K562 (cell line): ENCODE results near the gene FBXW2. TPM values are rescaled to one million over a fixed set of nuclear protein-coding genes. Genes with fewer than 3 reads are reported as not detected.

ENCODE experiments used
- HLTF ChIP-seq: fragments of 450-650 bp; IDR thresholded peaks from 2 replicates; pipeline ENCODE4 v1.6.1; 2016
- KAT2B ChIP-seq: IDR thresholded peaks from one replicate; pipeline ENCODE4 v1.6.1; 2012; ENCODE audit warnings: low read depth, mild to moderate bottlenecking, control low read depth, inconsistent platforms, low read length, moderate library complexity
- KHSRP ChIP-seq: fragments of 450-650 bp; IDR thresholded peaks from 2 replicates; pipeline ENCODE4 v1.6.1; 2017
- MYNN ChIP-seq, 2 experiments: sonication (generic); formaldehyde crosslinking in 1 of 2; IDR thresholded peaks; 2 replicates each; pipeline versions ENCODE4 v1.5.0 to v1.6.1; 2016 to 2020; ENCODE audit warnings: antibody characterized with exemption in 1 of 2, missing genetic modification reagents in 1 of 2
- NCOA6 ChIP-seq: fragments of 450-650 bp; IDR thresholded peaks from 2 replicates; pipeline ENCODE4 v1.6.1; 2017; ENCODE audit warnings: mild to moderate bottlenecking
- NR2C1 ChIP-seq, 2 experiments: fragments of 450-650 bp; IDR thresholded peaks; 2 replicates each; pipeline ENCODE4 v1.6.1; 2017; ENCODE audit warnings: mild to moderate bottlenecking in 2 of 2, antibody characterized with exemption in 1 of 2, inconsistent platforms in 1 of 2, missing compliant biosample characterization in 1 of 2, missing genetic modification characterization in 1 of 2
- SAFB2 ChIP-seq: fragments of 200-400 bp; formaldehyde crosslinking; IDR thresholded peaks from 2 replicates; pipeline ENCODE4 v1.6.1; 2018; ENCODE audit warnings: borderline replicate concordance, low read length, low read depth, moderate library complexity; ENCODE audit not compliant: severe bottlenecking
- SMAD4 ChIP-seq: fragments of 250-450 bp; sonication (Bioruptor Pico); conservative IDR thresholded peaks from 2 replicates; pipeline ENCODE4 v1.8.0; 2021; ENCODE audit warnings: inconsistent platforms, mild to moderate bottlenecking, moderate library complexity
- SNRNP70 ChIP-seq: fragments of 200-400 bp; formaldehyde crosslinking; optimal IDR thresholded peaks from 2 replicates; pipeline ENCODE3; 2017; ENCODE audit warnings: low read depth, low read length
- TBL1XR1 ChIP-seq, 2 experiments: IDR thresholded peaks; 2 replicates each; pipeline ENCODE4 v1.6.1; 2012; ENCODE audit warnings: improper control_type of control experiment in 2 of 2, low read length in 2 of 2, mild to moderate bottlenecking in 1 of 2
- U2AF1 ChIP-seq: fragments of 200-400 bp; formaldehyde crosslinking; optimal IDR thresholded peaks from 2 replicates; pipeline ENCODE3; 2017; ENCODE audit warnings: mild to moderate bottlenecking, low read depth, low read length, moderate library complexity
- ZBTB12 ChIP-seq: fragments of 250-450 bp; sonication (Bioruptor Pico); IDR thresholded peaks from 2 replicates; pipeline ENCODE4 v1.4.0; 2020
- ZBTB49 ChIP-seq: sonication (generic); formaldehyde crosslinking; IDR thresholded peaks from 2 replicates; pipeline ENCODE4 v1.8.0; 2022; ENCODE audit warnings: missing genetic modification reagents, mild to moderate bottlenecking, borderline replicate concordance
- ZC3H4 ChIP-seq: sonication (generic); formaldehyde crosslinking; IDR thresholded peaks from 2 replicates; pipeline ENCODE4 v1.9.0; 2021; ENCODE audit warnings: missing genetic modification reagents, borderline replicate concordance
- ZFP30 ChIP-seq: fragments of 250-450 bp; sonication (Bioruptor Pico); IDR thresholded peaks from 2 replicates; pipeline ENCODE4 v1.8.0; 2022; ENCODE audit warnings: moderate library complexity, mild to moderate bottlenecking, inconsistent platforms, borderline replicate concordance
- ZKSCAN1 ChIP-seq: fragments of 150-350 bp; IDR thresholded peaks from 2 replicates; pipeline ENCODE4 v1.6.1; 2016; ENCODE audit warnings: low read depth, low read length
- ZNF282 ChIP-seq: sonication (generic); formaldehyde crosslinking; IDR thresholded peaks from 2 replicates; pipeline ENCODE4 v1.8.1; 2023; ENCODE audit warnings: missing genetic modification reagents
- ZNF3 ChIP-seq: fragments of 250-450 bp; sonication (Bioruptor Pico); IDR thresholded peaks from 2 replicates; pipeline ENCODE4 v1.5.0; 2021; ENCODE audit warnings: mild to moderate bottlenecking, moderate library complexity
- ZNF311 ChIP-seq: fragments of 250-450 bp; sonication (Bioruptor Pico); IDR thresholded peaks from 2 replicates; pipeline ENCODE4 v1.4.0; 2020; ENCODE audit warnings: mild to moderate bottlenecking, moderate library complexity
- ZNF408 ChIP-seq: fragments of 250-450 bp; sonication (Bioruptor Pico); IDR thresholded peaks from 2 replicates; pipeline ENCODE4 v1.4.0; 2020; ENCODE audit warnings: low read depth, mild to moderate bottlenecking, moderate library complexity
- ZNF444 ChIP-seq: fragments of 250-450 bp; sonication (Bioruptor Pico); IDR thresholded peaks from 2 replicates; pipeline ENCODE4 v1.4.0; 2020; ENCODE audit warnings: mild to moderate bottlenecking, moderate library complexity
- ZNF668 ChIP-seq: fragments of 250-450 bp; sonication (Bioruptor Pico); IDR thresholded peaks from 2 replicates; pipeline ENCODE4 v1.8.0; 2022; ENCODE audit warnings: mild to moderate bottlenecking, inconsistent platforms
- ZZZ3 ChIP-seq: fragments of 450-650 bp; IDR thresholded peaks from 2 replicates; pipeline ENCODE4 v1.6.1; 2016; ENCODE audit warnings: antibody characterized with exemption, mild to moderate bottlenecking, moderate library complexity
- polyA plus RNA-seq, 8 experiments: library from polyadenylated mRNA; depleted of rRNA in 4 of 8; stranded (reverse) in 5 of 8; unstranded in 3 of 8; fragments of >200 nt; fragmentation: Nextera tagmentation in 2 of 8; fragmentation: Illumina TruSeq in 1 of 8; extraction: Ambion mirVana in 2 of 8; extraction: Trizol in 1 of 8; gene quantifications; 2 replicates each; pipeline versions ENCODE4 v1.2.1 to v1.2.3, GENCODE V29; 2011 to 2014; ENCODE audit warnings: inconsistent platforms in 1 of 8, missing spikeins in 1 of 8
- total RNA-seq, 7 experiments: library from RNA; depleted of rRNA in 6 of 7; stranded (reverse); fragments of >200 nt in 6 of 7; fragmentation: Illumina TruSeq in 2 of 7; extraction: Trizol in 2 of 7; gene quantifications; 2 replicates each; pipeline versions ENCODE4 v1.2.1 to v1.2.3, GENCODE V29; 2011 to 2021; ENCODE audit warnings: low replicate concordance in 1 of 7

The FBXW2 gene
- total and polyA plus RNA-seq, 9 of the 15 experiments (the other 6 are each of a cell fraction or from before 2014, with no cell fraction given): 2.5 to 57.8 (median 28.1) TPM

DNA sequence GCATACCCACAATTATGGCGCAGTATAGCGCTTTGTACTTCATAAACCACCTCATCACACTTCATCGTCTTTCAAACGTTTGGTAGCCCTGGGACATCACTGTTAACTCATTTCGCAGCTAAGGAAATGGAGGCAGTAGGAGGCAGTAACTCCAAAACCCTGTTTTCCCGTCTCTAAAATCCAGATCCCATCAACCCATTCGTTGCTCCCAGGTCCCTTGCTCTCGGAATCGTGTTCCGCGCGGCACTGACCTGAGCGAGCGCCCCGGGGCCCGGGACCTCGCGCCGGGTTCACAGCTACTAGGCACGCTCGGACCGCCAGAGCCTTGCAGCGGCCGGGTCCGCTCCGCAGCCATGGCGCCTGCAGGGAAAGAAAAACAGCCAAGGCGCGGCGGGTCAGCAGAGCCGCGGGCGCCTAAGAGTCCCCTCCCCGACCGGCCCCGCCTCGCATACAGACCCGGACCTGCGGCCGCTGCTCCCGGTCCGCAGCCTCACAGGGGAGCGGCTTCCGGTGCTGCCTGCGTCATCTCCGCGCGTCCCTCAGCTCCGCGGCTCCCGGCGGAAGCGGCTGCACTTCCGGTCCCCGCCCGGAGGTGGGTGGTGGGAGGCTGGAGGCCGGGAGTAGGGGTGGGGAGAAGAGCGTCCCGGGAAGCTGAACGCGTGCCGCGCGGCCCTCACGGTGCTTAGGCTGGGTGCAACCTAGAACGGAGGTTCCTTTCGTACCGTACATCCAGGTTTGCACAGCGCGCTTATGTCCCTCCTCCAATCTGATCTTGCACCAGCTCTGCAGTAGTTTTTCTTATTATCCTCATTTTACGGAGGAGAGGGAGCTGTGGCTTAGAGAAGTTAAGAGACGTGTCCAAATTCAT is at the start of gene FBXW2 (continued):
- TF ChIP-seq MYNN (IDR thresholded peaks at IDR 0.05): no peak
- no peak for TF ChIP-seq MYNN (CRISPR knock-in tag; IDR thresholded peaks at IDR 0.05)
- TF ChIP-seq ZBTB12: peak; percentile 97
- TF ChIP-seq ZZZ3: no peak; the same call in 1 of the 2 replicates
- peak; percentile 100 for TF ChIP-seq U2AF1
- TF ChIP-seq SAFB2: no peak
- TF ChIP-seq HLTF: peak; percentile 68; the same call in 1 of the 2 replicates
- TF ChIP-seq ZBTB49 (CRISPR knock-in tag): no peak
- no peak for TF ChIP-seq ZNF444 (CRISPR knock-in tag)
- TF ChIP-seq NCOA6: no peak
- 0 out of 2 replicates have a peak, but pooled peaks have one; percentile 46 for TF ChIP-seq NR2C1 (IDR thresholded peaks at IDR 0.05)
- TF ChIP-seq NR2C1 (tag; IDR thresholded peaks at IDR 0.05): peak; percentile 74
- no peak for TF ChIP-seq ZNF668
- TF ChIP-seq ZNF311: 0 out of 2 replicates have a peak, but pooled peaks have one; percentile 8
- TF ChIP-seq TBL1XR1 (IDR thresholded peaks at IDR 0.05; ENCODE audit: low read length in 2 of 2): peak; percentile 69 to 84; a peak in 3 of 4 replicates
- peak; percentile 79 for TF ChIP-seq SMAD4 (CRISPR knock-in tag)
- peak; percentile 71 for TF ChIP-seq KHSRP
- no peak for TF ChIP-seq ZFP30 (CRISPR knock-in tag)
- TF ChIP-seq ZNF282 (CRISPR knock-in tag): peak; percentile 75; the same call in 1 of the 2 replicates
- peak; percentile 62; the same call in 1 of the 2 replicates for TF ChIP-seq ZKSCAN1
- no peak; the same call in 1 of the 2 replicates for TF ChIP-seq ZC3H4 (CRISPR knock-in tag)
- no peak for TF ChIP-seq ZNF3 (CRISPR knock-in tag)
- no peak for TF ChIP-seq KAT2B
- no peak for TF ChIP-seq ZNF408 (CRISPR knock-in tag)
- no peak for TF ChIP-seq SNRNP70
